Fibroblast of upper back skin (primary cell): ENCODE data around the gene IGF2.

Source experiments
- DNase-seq: peaks from one replicate; pipeline ENCODE4 v3.0.0-alpha.2; 2013

Gene IGF2

DNA sequence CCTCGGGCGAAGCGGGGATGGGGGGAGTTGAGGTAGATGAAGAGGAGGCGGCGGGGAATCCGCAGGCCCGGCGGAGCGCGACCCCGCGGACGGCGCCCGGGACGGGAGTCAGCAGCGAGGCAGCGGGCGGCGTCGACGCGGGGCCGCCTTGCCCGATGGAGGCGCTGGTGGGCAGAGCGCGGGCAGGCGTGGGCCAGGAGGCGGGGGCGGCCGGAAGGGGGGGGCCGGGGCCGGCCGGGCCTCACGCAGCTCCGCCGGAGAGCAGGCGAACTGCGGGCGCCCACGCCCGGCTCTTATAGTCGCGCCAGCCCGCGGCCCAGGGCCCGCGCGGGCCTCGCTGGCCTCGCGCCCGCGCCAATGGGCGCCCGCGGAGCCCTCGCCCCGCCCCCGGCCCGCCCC lies at the start of gene IGF2:
IGF2 (minus strand) TSS at position 267 of the 399 bp plus-strand sequence. CDS start 3,866 bp downstream, outside the sequence.
- no peak for DNase-seq

DNA sequence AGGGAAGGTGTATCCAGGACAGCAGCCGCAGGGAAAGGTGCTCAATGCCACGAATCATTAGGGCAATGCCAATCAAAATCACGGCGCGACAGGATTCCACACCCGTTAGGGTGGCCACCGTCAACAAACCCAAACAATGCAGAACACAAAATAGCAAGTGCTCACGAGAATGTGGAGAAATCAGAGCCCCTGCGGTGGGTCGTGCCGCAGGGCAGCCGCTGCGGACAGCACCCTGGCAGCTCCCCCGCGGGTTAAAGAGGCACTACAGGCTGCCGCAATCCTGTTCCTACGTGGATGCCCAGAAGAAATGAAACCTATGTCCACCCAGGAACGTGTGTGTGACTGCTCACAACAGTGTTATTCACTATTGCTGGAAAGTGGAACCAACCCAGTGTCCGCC lies 49.6 kb upstream of the IGF2 start:
- DNase-seq = no peak

GRCh38 chr11:2187280-2187707 lies 48.1 kb upstream of the IGF2 start:
- no peak for DNase-seq

GRCh38 chr11:2186669-2187279 lies 47.6 kb upstream of the IGF2 start:
- peak; percentile 9 for DNase-seq

- no peak for DNase-seq
These were observed 46.3 kb upstream of the IGF2 start for GRCh38 chr11:2185324-2186085.

GRCh38 chr11:2182692-2183474 lies 43.7 kb upstream of the IGF2 start:
- no peak for DNase-seq

DNA sequence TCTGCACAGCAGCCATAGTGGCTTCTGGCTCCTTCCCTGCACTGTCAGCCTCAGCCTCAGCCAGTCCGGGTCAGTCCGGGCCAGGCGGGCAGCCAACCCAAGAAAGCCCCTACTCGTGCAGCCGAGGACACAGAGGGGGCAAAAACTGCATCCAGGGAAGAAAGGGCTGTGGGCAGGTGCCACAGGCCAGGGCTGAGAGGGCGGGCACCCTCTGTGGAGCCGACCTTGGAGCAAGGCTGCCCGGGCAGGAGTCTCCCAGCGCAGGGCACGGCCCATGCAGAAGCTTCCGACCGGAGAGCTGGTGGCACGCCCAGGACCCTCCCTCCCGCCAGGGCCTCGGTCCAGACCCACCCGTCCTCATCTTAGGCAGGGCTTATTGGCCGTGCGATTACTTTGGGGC lies 42.9 kb upstream of the IGF2 start:
- DNase-seq = no peak

DNA sequence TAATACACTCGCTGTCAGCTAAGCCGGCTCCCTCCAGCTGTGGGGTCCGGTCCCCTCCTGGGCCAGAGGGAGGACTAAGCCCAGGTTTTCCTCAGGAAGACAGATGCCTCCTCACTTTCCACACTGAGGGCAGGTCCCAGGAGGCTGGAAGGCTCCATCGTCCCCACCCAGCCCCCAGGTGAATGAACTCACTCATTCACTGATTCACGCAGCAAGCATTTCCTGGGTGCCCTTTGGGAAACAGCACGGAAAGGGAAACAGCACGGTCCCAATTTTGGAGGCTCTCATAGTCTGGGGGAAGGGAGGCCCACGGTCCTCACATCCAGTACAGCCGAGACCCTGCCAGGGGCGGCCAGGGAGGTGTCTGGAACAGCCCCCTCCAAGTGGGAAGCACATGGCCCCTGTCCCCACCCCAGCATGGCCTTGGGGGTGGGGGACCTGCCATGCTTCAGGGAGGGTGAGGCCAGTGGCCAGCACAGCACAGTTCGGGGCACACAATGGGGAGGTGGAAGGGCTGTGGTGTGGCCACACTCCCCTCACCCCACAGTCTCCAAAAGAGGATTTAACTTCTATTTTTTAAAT lies 41.7 kb upstream of the IGF2 start:
- no peak for DNase-seq

DNA sequence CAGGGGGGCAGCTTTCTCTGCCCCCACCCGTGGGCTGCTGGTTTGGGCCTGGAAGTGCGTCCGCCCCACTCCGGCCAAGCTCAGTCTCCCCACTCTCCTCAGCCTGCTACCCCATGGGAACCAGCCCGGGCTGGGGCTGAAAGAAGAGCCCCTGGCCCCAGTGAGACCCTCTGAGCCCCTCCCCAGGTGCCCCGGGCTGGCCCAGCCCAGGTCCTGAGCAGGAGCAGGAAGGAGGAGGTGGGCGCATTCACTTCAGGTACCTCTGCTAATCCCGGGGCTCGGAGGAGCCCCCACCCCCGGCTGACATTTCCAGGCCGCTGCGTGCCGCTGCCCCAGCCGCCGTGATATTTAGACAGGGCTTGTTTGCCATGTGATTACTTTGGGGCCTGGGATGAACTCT lies 41.2 kb upstream of the IGF2 start:
- DNase-seq = no peak

- DNase-seq = no peak
These were observed 40.3 kb upstream of the IGF2 start for GRCh38 chr11:2179516-2179915.

DNA sequence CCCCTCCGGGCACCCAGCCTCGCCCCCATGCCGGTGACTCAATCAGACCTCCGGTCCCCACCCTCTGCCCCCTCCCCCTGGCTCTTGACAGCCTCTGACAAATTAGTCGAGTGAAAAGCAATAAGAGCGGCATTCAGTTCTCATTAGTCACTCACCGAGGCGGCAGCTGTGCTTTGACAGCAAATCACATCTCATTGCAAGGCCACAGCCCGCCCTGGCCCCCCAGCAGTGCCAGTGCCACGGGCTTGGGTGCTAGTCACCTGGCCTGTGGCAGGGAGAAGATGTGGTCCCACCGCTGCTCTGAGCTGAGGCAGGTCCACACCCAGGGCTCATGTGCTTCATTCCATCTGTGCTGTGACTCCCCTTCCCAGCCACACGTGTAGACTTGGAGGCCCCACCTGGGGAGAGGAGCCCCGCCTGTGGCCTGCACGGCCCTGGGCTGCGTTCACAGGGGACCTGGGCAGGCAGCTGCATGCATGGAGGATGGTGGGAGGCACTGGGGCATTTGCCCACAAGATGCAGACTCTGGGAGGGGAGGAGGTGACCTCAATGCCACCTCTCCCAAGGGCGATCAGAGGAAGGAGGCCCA lies 39.8 kb upstream of the IGF2 start:
- peak; percentile 73 for DNase-seq

- DNase-seq = peak; percentile 13
These were observed 39.0 kb upstream of the IGF2 start for GRCh38 chr11:2178055-2178773.

- no peak for DNase-seq
These were observed 37.9 kb upstream of the IGF2 start for GRCh38 chr11:2177076-2177475.

DNA sequence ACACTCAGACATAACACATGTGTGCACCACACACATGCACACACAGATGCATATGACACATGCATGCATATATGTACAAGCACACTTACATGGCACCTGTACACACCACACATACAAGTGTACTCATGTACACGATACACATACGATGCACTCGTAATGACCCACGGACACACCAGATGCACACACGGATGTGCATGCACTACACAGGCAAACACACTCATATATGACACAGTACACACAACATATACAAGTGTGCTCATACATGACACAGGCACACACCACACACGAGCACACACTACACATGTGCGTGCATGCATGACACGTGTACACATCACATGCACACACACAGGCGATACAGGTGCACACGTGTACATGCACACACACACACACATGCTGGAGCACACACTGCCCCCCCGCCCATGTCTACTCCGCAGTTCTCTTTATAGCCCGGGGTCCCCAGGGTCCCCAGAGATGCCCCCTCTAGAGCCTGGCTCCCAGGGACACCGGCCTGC lies 37.3 kb upstream of the IGF2 start:
- no peak for DNase-seq

GRCh38 chr11:2175659-2176058 lies 36.5 kb upstream of the IGF2 start:
- peak; percentile 75 for DNase-seq

- DNase-seq = no peak
These were observed 35.2 kb upstream of the IGF2 start for GRCh38 chr11:2174361-2174760.

GRCh38 chr11:2173761-2174160 lies 34.6 kb upstream of the IGF2 start:
- no peak for DNase-seq

DNA sequence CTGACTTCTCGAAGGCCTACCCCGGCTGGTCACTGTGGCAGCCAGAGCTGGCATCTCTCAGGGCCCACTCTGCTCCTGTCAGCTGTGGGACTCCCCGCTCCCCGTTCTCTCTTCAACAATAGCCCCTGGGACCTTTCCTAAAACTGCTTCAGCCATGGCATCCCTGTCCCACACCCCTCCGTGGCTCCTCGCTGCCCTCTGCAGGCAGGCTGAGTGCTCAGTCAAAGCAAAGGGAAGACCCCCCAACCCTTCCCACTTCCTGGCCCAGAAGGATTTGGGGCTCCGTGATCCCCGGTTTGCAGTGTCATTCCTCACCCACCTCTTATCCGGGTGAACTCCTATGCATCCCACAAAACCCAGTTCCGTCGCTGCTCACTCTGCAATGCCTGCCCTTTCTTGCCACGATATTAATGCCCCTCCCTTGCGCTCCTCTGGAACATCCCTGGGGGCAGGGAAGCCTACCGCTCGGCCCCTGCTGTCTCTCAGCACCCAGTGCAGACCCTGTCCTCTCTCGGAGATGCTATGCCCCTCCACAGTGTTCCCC lies 34.0 kb upstream of the IGF2 start:
- no peak for DNase-seq

DNA sequence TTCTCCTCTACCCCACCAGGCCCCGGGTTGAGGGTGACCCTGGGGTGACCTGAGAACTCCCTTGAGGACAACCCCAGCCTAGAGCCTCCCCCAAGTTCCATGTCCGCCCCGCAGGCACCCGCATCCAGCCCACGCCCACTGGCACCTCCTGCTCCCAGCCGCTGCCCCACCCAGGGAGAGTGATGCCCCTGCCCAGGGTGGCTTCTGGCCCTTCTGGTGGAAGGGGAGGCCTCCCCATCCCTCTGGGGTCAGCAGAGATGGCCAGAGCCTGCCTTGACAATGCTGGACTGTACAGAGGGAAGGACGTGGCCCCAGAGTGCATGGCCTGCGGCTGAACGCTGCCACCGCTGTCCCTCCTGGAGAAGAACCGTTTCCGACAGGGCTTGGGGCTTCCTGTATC lies 33.5 kb upstream of the IGF2 start:
- DNase-seq = no peak

GRCh38 chr11:2171591-2172003 lies 32.4 kb upstream of the IGF2 start, which contains the start of gene TH:
TH (minus strand) TSS chr11:2171815; CDS start chr11:2171786, 29 bp downstream.
- DNase-seq = no peak
